ENCODE results near the gene LASP1NB.

GRCh38 chr17:38943607-38944006 is 18.2 kb downstream of the LASP1NB start:
- TF ChIP-seq CTCF (IDR thresholded peaks at IDR 0.05; ENCODE audit: extremely low read depth in 1 of 2, insufficient read depth in 1 of 2, low read depth in 1 of 2, low read length in 2 of 2) (no peak), EZH2 (IDR thresholded peaks at IDR 0.05; ENCODE audit: borderline replicate concordance, low read depth, low read length, severe bottlenecking) (no peak)

Data from endothelial cell of umbilical vein (primary cell).